GM06990 (cell line): Measurements from ENCODE around the gene LYZL1.

Source experiments
- DNase-seq: peaks from one replicate; pipeline ENCODE4 v3.0.0-alpha.2; 2011; ENCODE audit not compliant: insufficient read length; ENCODE audit errors: extremely low read depth
- H3K27me3 ChIP-seq: replicated peaks from 2 replicates; pipeline ENCODE4 v1.6.0; 2011; ENCODE audit warnings: low read length; ENCODE audit not compliant: control insufficient read depth, insufficient read depth
- H3K36me3 ChIP-seq: 2 replicates; pipeline ENCODE4 v1.5.1; 2011; ENCODE audit warnings: low read length; ENCODE audit not compliant: control insufficient read depth, insufficient read depth
- H3K4me3 ChIP-seq: replicated peaks from 2 replicates; pipeline ENCODE4 v1.5.1; 2011; ENCODE audit warnings: low read depth, mild to moderate bottlenecking, control low read depth, low read length
- TF ChIP-seq, protein P1 (sequence below): IDR thresholded peaks from 2 replicates; pipeline ENCODE4 v1.5.1; 2011; ENCODE audit warnings: low read length, control low read depth, mild to moderate bottlenecking, inconsistent platforms; ENCODE audit not compliant: insufficient read depth, poor library complexity, severe bottlenecking

The LYZL1 gene

DNA sequence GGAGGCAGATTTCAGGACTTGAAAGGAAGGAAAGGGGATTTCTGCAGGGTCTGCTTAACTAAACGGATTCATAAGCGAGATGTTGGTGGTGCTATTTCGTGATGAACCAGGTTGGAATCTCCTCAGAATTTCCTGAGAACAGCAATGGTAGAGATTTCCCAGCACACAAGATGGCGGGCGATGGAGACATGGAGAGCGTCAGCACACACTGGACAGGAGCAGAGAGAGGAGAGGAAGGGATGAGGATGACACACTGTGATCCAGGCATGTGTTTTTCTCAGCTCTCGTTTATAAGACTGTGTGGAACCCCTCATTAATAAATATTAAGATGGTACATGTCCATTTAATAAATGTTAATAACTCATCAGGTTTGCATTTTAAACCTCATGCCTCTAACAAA is 43.9 kb upstream of the LYZL1 start:
- no peak for DNase-seq
- Histone ChIP-seq H3K27me3 (no peaks in the 10 kb centered on the region; the same call in 1 of the 2 replicates), H3K36me3 (no peaks in the 10 kb centered on the region), H3K4me3 (no peak overlapping the region)
- TF ChIP-seq, protein P1, sequence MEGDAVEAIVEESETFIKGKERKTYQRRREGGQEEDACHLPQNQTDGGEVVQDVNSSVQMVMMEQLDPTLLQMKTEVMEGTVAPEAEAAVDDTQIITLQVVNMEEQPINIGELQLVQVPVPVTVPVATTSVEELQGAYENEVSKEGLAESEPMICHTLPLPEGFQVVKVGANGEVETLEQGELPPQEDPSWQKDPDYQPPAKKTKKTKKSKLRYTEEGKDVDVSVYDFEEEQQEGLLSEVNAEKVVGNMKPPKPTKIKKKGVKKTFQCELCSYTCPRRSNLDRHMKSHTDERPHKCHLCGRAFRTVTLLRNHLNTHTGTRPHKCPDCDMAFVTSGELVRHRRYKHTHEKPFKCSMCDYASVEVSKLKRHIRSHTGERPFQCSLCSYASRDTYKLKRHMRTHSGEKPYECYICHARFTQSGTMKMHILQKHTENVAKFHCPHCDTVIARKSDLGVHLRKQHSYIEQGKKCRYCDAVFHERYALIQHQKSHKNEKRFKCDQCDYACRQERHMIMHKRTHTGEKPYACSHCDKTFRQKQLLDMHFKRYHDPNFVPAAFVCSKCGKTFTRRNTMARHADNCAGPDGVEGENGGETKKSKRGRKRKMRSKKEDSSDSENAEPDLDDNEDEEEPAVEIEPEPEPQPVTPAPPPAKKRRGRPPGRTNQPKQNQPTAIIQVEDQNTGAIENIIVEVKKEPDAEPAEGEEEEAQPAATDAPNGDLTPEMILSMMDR: no peak

DNA sequence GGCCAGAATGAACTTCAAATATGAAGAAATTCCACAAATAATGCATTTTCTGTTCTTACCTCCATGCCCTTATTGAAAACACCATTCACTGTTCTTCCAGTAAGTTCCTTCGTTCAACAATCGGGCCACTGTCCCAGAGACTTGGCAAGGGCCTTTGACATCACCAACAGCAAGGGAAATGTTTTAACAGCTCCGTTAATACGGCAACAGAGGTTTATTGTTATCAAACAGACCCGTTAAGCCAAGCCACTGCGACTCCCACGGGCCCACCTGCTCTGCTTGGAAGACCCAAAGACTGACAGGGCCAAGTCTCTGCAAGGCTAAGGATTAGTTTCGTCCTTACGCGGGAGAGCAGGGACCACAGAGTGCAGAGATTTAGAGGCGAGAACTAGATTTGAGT is 43.4 kb upstream of the LYZL1 start:
- DNase-seq: no peak
- TF ChIP-seq, protein P1: no peak
- no peaks in the 10 kb centered on the region; the same call in 1 of the 2 replicates for H3K27me3 ChIP-seq
- no peak overlapping the region for H3K4me3 ChIP-seq
- no peaks in the 10 kb centered on the region for H3K36me3 ChIP-seq

GRCh38 chr10:29246449-29246848 is 42.4 kb upstream of the LYZL1 start:
- no peaks in the 10 kb centered on the region for H3K36me3 ChIP-seq
- TF ChIP-seq, protein P1: no peak
- no peak overlapping the region for H3K4me3 ChIP-seq
- no peaks in the 10 kb centered on the region for H3K27me3 ChIP-seq
- DNase-seq: no peak

GRCh38 chr10:29248158-29248557 is 40.7 kb upstream of the LYZL1 start:
- no peak for DNase-seq
- Histone ChIP-seq H3K4me3 (no peak overlapping the region), H3K27me3 (no peaks in the 10 kb centered on the region), H3K36me3 (no peaks in the 10 kb centered on the region)
- TF ChIP-seq, protein P1: no peak

DNA sequence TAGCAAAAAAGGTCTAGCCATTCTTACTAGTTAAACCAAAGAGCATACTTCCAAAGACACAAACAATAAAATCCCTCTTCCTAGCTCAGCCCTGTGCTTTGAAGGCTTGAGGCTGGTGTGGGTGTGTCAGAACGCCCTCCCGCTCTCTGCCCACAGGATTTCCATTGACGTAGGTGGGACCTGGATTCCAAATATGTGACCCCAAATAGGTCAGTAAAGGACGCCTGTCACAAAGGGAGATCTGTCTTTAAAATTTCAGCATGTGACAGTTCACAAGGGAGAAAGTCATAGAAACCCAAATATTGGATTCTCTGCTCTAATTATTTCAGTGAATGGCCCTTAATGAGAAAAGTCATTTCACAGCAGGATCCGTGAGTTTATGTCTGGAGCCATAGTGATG is 39.9 kb upstream of the LYZL1 start:
- Histone ChIP-seq H3K27me3 (no peaks in the 10 kb centered on the region), H3K4me3 (no peak overlapping the region), H3K36me3 (no peaks in the 10 kb centered on the region)
- TF ChIP-seq, protein P1: no peak
- no peak for DNase-seq

DNA sequence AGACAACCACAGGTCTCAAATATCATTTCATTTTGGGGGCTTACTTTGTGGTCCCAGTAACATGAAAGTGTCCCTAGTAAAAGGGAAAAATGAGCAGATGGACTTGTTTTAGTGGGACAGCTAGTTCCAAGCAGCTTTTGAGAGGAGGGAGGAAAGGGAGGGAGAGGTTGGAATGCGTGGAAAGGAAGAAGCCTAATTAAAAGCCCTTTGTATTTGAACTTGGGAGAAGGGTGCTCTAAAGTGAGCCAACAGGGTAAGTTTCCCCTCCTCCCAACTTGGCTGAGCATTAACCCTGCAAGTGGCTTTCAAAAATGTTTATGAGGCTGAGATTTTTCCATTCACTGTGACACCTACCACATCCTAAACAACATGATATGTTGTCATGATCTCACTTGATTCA is 38.8 kb upstream of the LYZL1 start:
- Histone ChIP-seq H3K27me3 (no peaks in the 10 kb centered on the region), H3K36me3 (no peaks in the 10 kb centered on the region), H3K4me3 (no peak overlapping the region)
- DNase-seq: no peak
- TF ChIP-seq, protein P1: no peak
